Measurements from ENCODE around the gene SLC22A9.
"Not testable (repeated sequence)": the region's sequence is repeated elsewhere in the genome, so short reads cannot be mapped to it uniquely, and the experiment has no call there.

DNA sequence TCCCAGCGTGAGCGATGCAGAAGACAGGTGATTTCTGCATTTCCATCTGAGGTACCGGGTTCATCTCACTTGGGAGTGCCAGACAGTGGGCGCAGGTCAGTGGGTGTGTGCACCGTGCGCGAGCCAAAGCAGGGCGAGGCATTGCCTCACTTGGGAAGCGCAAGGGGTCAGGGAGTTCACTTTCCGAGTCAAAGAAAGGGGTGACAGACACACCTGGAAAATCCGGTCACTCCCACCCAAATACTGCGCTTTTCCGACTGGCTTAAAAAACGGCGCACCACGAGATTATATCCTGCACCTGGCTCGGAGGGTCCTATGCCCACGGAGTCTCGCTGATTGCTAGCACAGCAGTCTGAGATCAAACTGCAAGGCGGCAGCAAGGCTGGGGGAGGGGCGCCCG lies 65.8 kb downstream of the SLC22A9 start:
- TF ChIP-seq, protein P1, sequence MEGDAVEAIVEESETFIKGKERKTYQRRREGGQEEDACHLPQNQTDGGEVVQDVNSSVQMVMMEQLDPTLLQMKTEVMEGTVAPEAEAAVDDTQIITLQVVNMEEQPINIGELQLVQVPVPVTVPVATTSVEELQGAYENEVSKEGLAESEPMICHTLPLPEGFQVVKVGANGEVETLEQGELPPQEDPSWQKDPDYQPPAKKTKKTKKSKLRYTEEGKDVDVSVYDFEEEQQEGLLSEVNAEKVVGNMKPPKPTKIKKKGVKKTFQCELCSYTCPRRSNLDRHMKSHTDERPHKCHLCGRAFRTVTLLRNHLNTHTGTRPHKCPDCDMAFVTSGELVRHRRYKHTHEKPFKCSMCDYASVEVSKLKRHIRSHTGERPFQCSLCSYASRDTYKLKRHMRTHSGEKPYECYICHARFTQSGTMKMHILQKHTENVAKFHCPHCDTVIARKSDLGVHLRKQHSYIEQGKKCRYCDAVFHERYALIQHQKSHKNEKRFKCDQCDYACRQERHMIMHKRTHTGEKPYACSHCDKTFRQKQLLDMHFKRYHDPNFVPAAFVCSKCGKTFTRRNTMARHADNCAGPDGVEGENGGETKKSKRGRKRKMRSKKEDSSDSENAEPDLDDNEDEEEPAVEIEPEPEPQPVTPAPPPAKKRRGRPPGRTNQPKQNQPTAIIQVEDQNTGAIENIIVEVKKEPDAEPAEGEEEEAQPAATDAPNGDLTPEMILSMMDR (IDR thresholded peaks at IDR 0.05; ENCODE audit: insufficient read depth, low read length): not testable (repeated sequence)
- not testable (repeated sequence) for TF ChIP-seq POLR2AphosphoS5 (IDR thresholded peaks at IDR 0.05; ENCODE audit: low read depth)
